Pons (tissue), 1 donor: Measurements from ENCODE around the gene ARHGAP6.
"Not testable (repeated sequence)": the region's sequence is repeated elsewhere in the genome, so short reads cannot be mapped to it uniquely, and the experiment has no call there.

Source experiments
- DNase-seq: peaks from one replicate; pipeline ENCODE4 v3.0.0-alpha.2; 2016; ENCODE audit warnings: low spot score

ARHGAP6 gene

GRCh38 chrX:11648705-11649519 lies 16.8 kb downstream of the ARHGAP6 start:
- no peak for DNase-seq

GRCh38 chrX:11647138-11647537 lies 18.6 kb downstream of the ARHGAP6 start:
- DNase-seq = no peak

DNA sequence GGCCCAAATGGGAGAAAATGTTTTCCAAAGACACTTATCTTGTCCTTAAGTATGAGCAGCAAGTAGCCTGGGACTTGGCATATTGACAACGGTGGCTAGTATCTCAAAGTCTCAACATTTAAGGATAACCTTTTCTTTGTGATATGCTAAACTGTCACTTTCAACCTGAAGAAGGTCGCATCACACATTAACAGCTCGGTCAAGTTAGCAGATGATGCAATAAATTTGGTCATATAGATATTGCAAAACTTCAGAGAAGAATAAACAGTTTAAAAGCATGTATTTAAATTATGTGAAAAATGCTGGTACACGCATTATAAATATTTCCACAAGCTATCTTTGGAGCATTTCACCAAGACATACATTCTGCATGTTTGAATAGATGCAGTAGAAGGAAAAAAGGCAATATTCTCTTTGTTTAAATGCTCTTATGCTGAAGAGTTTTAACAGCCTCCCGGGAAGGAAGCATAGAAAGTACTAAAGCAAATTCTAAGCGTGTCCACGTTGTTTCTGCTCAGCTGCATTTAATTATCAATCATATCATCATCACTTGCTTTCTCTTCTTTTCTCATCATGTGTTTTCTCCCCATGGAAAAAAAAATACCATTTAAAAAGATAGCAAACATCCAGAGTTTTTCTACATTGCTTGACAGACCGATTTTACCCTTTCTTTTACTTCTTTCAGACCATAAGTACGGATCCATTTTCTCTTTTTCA lies 24.2 kb downstream of the ARHGAP6 start:
- no peak for DNase-seq

- DNase-seq = no peak
Observed at GRCh38 chrX:11640089-11640488, 25.6 kb downstream of the ARHGAP6 start.

DNA sequence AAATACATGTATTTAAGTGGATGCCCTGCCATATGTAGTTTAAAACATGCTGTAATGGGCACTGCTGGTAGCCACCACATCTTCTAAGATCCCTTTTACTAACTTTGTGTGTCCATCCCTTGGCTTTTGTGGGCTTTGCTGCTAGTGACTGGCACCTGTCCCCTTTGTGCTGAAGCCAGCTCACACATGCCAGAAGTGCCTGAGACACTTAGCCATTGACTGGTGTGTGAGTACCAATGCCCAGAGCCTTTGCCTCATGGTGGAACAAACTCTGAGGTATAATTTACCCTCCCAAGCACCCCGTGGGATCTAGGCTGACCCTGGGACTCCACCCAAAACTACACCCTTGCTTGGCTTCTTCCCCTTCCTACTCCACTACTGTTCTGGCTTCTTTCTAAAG lies 33.0 kb downstream of the ARHGAP6 start:
- DNase-seq = no peak

- DNase-seq = no peak
Observed at GRCh38 chrX:11629593-11630211, 36.0 kb downstream of the ARHGAP6 start.

- no peak for DNase-seq
Observed at GRCh38 chrX:11628399-11628798, 37.3 kb downstream of the ARHGAP6 start.

DNA sequence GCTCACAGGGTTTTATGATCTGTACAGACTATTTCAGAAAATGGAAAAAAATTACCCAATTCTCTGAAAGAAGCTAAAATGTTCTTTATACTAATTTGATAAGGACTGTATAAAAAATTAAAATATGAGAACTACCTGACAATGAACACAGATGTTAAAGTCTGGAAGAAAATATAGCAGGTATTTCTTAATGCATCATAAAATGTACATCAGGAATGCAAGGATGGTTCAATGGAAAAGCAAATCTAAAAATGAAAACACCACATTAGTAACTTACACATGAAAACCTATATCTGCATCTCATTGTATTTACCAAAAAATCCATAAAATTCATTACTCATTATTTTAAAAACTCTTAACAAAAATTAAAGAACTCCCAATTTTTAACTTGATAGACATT lies 39.4 kb downstream of the ARHGAP6 start:
- no peak for DNase-seq

DNA sequence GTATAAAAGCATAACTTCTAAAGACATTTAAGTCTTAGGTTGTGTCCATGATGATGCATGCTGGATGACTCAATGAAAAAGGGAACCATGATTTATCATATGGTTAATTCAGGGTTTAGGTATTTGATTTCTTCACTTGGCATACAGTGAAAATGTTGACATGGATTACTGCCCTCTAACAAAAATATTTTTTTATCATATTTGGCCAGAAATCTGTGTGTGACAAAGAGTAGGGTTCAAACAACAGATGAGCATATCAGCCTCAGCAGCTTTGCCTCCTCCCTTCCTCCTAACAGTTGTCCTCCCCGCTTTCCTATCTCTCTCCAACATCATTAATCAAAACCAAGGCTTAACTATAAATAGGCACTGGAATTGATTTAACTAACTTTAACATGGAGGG lies 46.3 kb downstream of the ARHGAP6 start:
- no peak for DNase-seq

DNA sequence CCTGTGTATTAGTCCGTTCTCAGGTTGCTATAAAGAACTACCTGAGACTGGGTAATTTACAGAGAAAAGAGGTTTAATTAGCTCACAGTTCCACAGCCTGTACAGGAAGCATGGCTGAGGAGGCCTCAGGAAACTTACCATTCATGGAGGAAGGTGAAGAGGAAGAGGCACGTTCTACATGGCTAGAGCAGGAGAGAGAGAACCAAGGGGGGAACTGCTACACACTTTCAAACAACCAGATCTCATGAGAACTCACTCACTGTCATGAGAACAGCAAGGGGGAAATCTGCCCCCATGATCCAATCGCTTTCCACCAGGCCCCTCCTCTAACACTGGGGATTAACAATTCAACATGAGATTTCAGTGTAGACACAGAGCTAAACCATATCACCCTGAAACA lies 51.5 kb downstream of the ARHGAP6 start:
- DNase-seq = not testable (repeated sequence)

- DNase-seq = no peak
Observed at GRCh38 chrX:11611965-11612364, 53.8 kb downstream of the ARHGAP6 start.

DNA sequence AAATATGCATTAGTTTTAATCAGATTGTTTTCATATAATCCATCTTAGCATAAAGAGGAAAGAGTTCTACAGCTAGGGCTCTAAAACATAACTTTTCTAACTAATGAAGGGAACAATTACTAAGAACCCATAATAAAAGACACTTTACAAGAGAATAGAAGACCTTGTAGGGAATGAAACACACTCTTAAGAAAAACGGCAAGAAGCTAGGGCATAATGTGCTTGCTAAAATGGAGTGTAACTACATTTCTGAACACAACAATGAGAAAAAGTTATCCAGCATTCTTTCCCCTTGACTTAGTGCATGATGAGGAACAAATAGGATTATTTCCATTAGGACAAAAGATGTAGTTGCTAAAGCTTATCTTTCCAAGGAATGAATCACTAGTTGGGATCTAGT lies 54.6 kb downstream of the ARHGAP6 start:
- no peak for DNase-seq

GRCh38 chrX:11609109-11609508 lies 56.6 kb downstream of the ARHGAP6 start:
- no peak for DNase-seq

- DNase-seq = no peak
Observed at GRCh38 chrX:11606408-11606807, 59.3 kb downstream of the ARHGAP6 start.

DNA sequence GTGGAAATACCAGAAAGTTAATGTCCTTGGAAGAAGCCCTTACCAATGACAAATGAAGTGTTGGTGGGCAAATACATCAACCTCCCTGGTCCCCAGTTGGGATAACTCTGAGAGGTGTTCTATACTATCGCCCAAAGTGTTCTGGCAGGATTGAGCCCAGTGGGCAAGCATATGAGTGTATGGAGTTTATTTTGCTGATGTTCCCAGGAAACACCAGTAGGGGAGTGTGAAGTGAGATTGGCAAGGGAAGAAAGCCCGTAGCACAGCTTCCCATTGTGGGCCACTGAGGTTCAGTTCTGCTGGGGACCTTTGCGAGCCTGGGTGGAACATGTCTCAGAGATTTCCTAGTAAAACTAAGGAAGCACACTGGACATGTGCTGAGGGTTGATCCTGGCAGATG lies 65.1 kb downstream of the ARHGAP6 start:
- DNase-seq = no peak

DNA sequence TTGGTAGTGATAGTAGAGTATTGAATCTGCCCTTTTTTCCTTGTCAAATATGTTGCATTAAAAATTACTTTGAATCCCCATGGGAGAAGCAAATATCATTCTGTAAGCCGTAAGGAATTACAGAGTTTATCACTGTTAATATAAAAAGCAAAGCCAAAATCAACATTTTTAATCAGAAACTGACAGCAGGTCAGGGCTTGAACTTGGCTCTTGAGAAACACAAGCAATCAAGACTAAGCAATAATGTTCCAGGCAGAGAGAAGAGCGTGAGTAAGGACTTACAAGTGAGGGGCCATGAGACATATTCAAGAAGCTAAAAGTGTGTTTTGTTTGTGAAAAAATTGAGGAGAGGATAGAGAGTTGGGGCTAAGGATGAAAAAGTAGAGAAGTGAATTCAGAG lies 68.2 kb downstream of the ARHGAP6 start:
- no peak for DNase-seq

GRCh38 chrX:11591723-11592346 lies 73.9 kb downstream of the ARHGAP6 start:
- no peak for DNase-seq

- no peak for DNase-seq
Observed at GRCh38 chrX:11589641-11590040, 76.1 kb downstream of the ARHGAP6 start.

DNA sequence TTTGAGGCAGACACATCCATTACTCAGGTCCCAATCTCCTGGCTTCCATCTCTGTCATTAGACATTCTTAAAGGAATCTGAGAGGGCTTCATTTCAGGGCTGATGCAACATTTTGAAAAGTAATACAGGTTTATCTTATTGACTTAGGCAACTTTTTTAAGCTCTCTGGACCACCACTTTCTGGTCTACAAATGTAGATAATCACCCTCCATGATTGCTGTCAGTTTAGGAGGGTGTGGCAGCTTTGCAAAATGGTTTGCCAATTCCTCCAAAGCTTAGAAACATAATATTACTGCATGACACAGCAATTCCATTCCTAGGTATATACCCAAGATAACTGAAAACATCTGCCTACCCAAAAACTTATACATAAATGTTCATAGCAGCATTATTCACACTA lies 77.6 kb downstream of the ARHGAP6 start:
- DNase-seq = no peak

- DNase-seq = no peak
Observed at GRCh38 chrX:11585174-11585573, 80.5 kb downstream of the ARHGAP6 start.

GRCh38 chrX:11580789-11581188 lies 84.9 kb downstream of the ARHGAP6 start:
- DNase-seq = no peak
